Cardiac muscle cell (in vitro differentiated cells and primary cell): ENCODE measurements around the gene UHRF1. TPM values are rescaled to one million over a fixed set of nuclear protein-coding genes. Genes with fewer than 3 reads are reported as not detected.

Source experiments
- DNase-seq, 2 donors: peaks; one replicate each; pipeline versions ENCODE4 v3.0.0 to v3.0.0-alpha.2; 2010 to 2017; ENCODE audit warnings: low read depth in 1 of 2, low spot score in 1 of 2
- H3K27ac ChIP-seq: fragments of 200-600 bp; sonication (generic); 2 replicates; pipeline ENCODE4 v1.5.1; 2016
- H3K27me3 ChIP-seq: fragments of 200-600 bp; sonication (generic); 2 replicates; pipeline ENCODE4 v1.6.0; 2016; ENCODE audit warnings: control low read depth
- H3K36me3 ChIP-seq: fragments of 200-600 bp; sonication (generic); 2 replicates; pipeline ENCODE4 v1.5.1; 2016; ENCODE audit warnings: control low read depth
- H3K4me1 ChIP-seq: fragments of 200-600 bp; sonication (generic); 2 replicates; pipeline ENCODE4 v1.8.1; 2017; ENCODE audit warnings: low read depth, mild to moderate bottlenecking, mixed run types
- H3K4me3 ChIP-seq: fragments of 200-600 bp; sonication (generic); 2 replicates; pipeline ENCODE4 v1.5.1; 2016; ENCODE audit warnings: mild to moderate bottlenecking
- H3K9me3 ChIP-seq: fragments of 200-600 bp; sonication (generic); 2 replicates; pipeline ENCODE4 v1.5.1; 2017; ENCODE audit warnings: low read depth, mild to moderate bottlenecking, control low read depth
- CTCF ChIP-seq: IDR thresholded peaks from 2 replicates; pipeline ENCODE4 v1.5.1; 2012; ENCODE audit warnings: low read depth, mild to moderate bottlenecking, low read length
- polyA plus RNA-seq: library from polyadenylated mRNA; unstranded; fragments of >200 nt; fragmentation: Nextera tagmentation; extraction: Ambion mirVana; gene quantifications from 2 replicates; pipeline ENCODE4 v1.2.1, GENCODE V29; 2016
- total RNA-seq: library from RNA; depleted of rRNA; stranded (reverse); fragments of >200 nt; gene quantifications from 2 replicates; pipeline ENCODE4 v1.2.3, GENCODE V29; 2016

The UHRF1 gene
- total and polyA plus RNA-seq, 2 experiments from 2014 or later: 10.9 to 17.5 TPM

DNA sequence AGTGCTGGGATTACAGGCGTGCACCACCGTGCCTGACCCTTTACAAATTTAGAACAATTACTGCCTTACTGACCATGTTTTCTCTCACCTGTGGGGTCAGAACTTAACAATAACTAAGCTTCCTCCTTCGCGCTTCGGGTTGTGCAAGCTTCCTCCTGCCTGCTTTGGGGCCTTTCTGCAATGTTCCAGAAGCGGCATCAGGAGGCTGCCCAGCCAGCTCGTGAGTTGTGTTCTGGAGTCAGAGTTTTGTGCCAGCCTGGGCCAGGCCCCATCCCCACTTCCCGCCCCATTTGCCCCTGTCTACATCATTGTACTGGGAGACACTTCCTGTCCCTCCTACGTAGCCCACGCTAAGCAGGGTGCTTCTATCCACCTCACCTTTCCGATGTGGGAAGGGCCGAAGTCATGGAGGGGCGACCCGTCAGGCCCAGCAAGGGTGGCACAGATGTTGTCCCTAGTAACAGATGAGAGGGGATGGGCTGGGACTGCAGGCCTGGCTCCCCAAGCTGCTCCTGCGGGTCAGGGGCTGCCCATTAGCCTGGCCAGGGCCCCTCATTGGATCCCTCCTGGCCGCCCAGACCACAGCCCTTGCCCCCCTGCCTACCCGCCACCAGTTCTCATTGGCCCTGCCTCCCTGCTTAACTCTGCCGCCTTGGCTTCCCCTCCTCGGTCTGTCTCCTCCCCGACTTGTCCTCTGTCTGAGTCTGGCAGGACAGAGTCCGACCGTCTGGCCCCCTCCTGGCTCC is 13.4 kb downstream of the UHRF1 start:
- Histone ChIP-seq H3K27me3 (no peaks in the 10 kb centered on the region), H3K27ac (peak overlapping the region; percentile 17), H3K9me3 (no peaks in the 10 kb centered on the region), H3K4me3 (no peak overlapping the region), H3K36me3 (no peaks in the 10 kb centered on the region), H3K4me1 (no peaks in the 10 kb centered on the region)
- no peak for DNase-seq
- no peak for TF ChIP-seq CTCF

DNA sequence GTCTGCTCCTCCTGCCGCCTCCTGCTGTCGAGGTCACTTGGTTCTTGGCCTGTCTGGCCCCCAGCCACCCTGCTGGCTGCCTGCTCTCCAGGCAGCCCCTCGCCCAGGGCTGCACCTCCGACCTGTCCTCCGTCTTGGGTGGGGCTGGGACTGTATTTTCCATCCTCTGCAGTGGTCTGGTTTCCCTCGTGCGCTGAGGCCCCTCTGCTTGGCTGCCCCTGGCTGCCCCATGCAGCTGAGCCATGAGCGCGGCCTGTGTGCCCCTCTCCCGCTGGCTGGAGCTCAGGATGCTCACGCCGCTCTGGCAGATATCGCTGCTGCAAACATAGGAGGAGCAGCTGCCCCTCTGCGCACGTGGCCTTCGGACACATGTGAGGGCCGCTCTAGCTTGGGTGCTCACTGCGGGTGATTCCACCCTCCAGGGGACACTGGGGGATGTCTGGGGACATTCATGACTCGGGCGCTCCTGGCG is 14.0 kb downstream of the UHRF1 start:
- TF ChIP-seq CTCF: no peak
- H3K9me3 ChIP-seq: no peaks in the 10 kb centered on the region
- no peak for DNase-seq
- peak overlapping the region; percentile 17 for H3K27ac ChIP-seq
- no peaks in the 10 kb centered on the region for H3K27me3 ChIP-seq
- H3K36me3 ChIP-seq: no peaks in the 10 kb centered on the region
- no peak overlapping the region for H3K4me3 ChIP-seq
- H3K4me1 ChIP-seq: no peaks in the 10 kb centered on the region

DNA sequence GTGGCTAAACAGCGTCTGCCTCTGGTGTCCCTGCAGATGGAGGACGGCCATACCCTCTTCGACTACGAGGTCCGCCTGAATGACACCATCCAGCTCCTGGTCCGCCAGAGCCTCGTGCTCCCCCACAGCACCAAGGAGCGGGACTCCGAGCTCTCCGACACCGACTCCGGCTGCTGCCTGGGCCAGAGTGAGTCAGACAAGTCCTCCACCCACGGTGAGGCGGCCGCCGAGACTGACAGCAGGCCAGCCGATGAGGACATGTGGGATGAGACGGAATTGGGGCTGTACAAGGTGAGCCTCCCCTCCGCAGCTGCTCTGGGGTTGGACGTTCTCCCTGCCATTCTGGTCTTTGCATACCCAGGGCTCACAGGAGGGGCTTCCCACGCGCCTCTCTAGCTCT is 19.9 kb downstream of the UHRF1 start:
- H3K36me3 ChIP-seq: no peaks in the 10 kb centered on the region
- H3K9me3 ChIP-seq: no peaks in the 10 kb centered on the region
- no peaks in the 10 kb centered on the region for H3K27me3 ChIP-seq
- TF ChIP-seq CTCF: no peak
- peak in 1 of 2 donors; percentile 54 for DNase-seq
- no peaks in the 10 kb centered on the region for H3K4me1 ChIP-seq
- no peak overlapping the region for H3K27ac ChIP-seq
- no peak overlapping the region for H3K4me3 ChIP-seq

GRCh38 chr19:4930664-4931063 is 21.4 kb downstream of the UHRF1 start:
- no peak overlapping the region for H3K4me3 ChIP-seq
- no peaks in the 10 kb centered on the region for H3K9me3 ChIP-seq
- no peaks in the 10 kb centered on the region for H3K36me3 ChIP-seq
- no peaks in the 10 kb centered on the region for H3K4me1 ChIP-seq
- no peak for DNase-seq
- no peak overlapping the region for H3K27ac ChIP-seq
- no peaks in the 10 kb centered on the region for H3K27me3 ChIP-seq
- TF ChIP-seq CTCF: no peak

DNA sequence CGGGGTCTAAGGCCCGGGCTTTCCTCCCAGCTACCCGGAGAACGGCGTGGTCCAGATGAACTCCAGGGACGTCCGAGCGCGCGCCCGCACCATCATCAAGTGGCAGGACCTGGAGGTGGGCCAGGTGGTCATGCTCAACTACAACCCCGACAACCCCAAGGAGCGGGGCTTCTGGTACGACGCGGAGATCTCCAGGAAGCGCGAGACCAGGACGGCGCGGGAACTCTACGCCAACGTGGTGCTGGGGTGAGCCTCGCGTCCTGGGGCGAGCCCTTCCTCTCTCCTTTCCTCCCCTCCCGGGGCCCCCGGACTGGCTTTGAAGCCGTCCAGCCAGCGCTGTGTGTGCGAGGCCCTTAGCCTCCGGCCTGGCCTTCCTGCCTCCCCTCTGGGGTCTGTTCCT is 23.4 kb downstream of the UHRF1 start:
- Histone ChIP-seq H3K4me1 (no peaks in the 10 kb centered on the region), H3K4me3 (no peak overlapping the region), H3K9me3 (no peaks in the 10 kb centered on the region), H3K27ac (no peak overlapping the region), H3K36me3 (no peaks in the 10 kb centered on the region), H3K27me3 (no peaks in the 10 kb centered on the region)
- no peak for DNase-seq
- no peak for TF ChIP-seq CTCF
